Chondrocyte (in vitro differentiated cells): ENCODE results near the gene FLRT3. TPM values are rescaled to one million over a fixed set of nuclear protein-coding genes. Genes with fewer than 3 reads are reported as not detected.

Experiments
- DNase-seq: peaks from one replicate; pipeline ENCODE4 v3.0.0; 2021; ENCODE audit warnings: mixed read lengths, low spot score
- H3K27ac Mint-ChIP-seq: one replicate; pipeline ENCODE4 v1.8.0; 2021; ENCODE audit warnings: mild to moderate bottlenecking, moderate library complexity, mixed read lengths; ENCODE audit not compliant: unreplicated experiment
- H3K27me3 Mint-ChIP-seq: 2 replicates; pipeline ENCODE4 v1.8.0; 2021; ENCODE audit warnings: low read depth, mixed read lengths
- H3K36me3 Mint-ChIP-seq: 2 replicates; pipeline ENCODE4 v1.8.0; 2021; ENCODE audit warnings: low read depth, mixed read lengths
- H3K4me1 Mint-ChIP-seq: 2 replicates; pipeline ENCODE4 v1.8.0; 2021; ENCODE audit warnings: low read depth, mild to moderate bottlenecking, mixed read lengths
- H3K4me3 Mint-ChIP-seq: one replicate; pipeline ENCODE4 v1.8.0; 2021; ENCODE audit warnings: mild to moderate bottlenecking, moderate library complexity, mixed read lengths; ENCODE audit not compliant: unreplicated experiment
- H3K9me3 Mint-ChIP-seq: 2 replicates; pipeline ENCODE4 v1.8.0; 2021; ENCODE audit warnings: low read depth, mixed read lengths
- total RNA-seq: library from RNA; stranded (reverse); gene quantifications from 3 replicates; pipeline ENCODE4 v1.2.1, GENCODE V29; 2021
- TF ChIP-seq, protein P1 (sequence below): fragments of 200-600 bp; sonication (generic); IDR thresholded peaks from 2 replicates; pipeline ENCODE4 v1.5.0; 2021; ENCODE audit warnings: antibody characterized with exemption, mild to moderate bottlenecking, moderate library complexity

The FLRT3 gene
- total RNA-seq, 1 donor from 2014 or later = 1.7 TPM

DNA sequence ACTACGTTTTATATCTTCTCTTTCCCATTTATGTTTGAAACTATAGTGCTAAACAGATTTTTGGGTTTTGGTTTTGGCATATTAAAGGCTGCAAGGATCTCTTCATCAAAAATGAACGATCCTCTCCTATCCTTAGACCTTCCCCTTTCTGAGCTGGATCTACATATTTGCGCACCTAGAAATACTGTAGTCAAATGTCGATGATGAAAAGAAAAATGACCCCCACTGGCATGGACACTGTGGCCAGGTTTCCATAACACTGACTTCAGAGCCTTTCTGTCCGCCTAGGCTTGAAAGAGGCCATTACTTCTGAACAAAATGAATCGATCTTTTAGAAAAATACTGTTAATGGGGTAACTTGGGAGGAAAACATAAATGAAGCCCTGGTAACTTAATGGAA is 5.8 kb downstream of the FLRT3 start:
- no peaks in the 10 kb centered on the region for H3K9me3 Mint-ChIP-seq
- H3K36me3 Mint-ChIP-seq = no peaks in the 10 kb centered on the region
- no peak for DNase-seq
- H3K4me1 Mint-ChIP-seq = peaks cover 21% of the 10 kb centered on the region
- H3K27me3 Mint-ChIP-seq = peaks cover 10% of the 10 kb centered on the region
- H3K27ac Mint-ChIP-seq = no peak overlapping the region
- H3K4me3 Mint-ChIP-seq = no peak overlapping the region
- TF ChIP-seq, protein P1, sequence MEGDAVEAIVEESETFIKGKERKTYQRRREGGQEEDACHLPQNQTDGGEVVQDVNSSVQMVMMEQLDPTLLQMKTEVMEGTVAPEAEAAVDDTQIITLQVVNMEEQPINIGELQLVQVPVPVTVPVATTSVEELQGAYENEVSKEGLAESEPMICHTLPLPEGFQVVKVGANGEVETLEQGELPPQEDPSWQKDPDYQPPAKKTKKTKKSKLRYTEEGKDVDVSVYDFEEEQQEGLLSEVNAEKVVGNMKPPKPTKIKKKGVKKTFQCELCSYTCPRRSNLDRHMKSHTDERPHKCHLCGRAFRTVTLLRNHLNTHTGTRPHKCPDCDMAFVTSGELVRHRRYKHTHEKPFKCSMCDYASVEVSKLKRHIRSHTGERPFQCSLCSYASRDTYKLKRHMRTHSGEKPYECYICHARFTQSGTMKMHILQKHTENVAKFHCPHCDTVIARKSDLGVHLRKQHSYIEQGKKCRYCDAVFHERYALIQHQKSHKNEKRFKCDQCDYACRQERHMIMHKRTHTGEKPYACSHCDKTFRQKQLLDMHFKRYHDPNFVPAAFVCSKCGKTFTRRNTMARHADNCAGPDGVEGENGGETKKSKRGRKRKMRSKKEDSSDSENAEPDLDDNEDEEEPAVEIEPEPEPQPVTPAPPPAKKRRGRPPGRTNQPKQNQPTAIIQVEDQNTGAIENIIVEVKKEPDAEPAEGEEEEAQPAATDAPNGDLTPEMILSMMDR = no peak

DNA sequence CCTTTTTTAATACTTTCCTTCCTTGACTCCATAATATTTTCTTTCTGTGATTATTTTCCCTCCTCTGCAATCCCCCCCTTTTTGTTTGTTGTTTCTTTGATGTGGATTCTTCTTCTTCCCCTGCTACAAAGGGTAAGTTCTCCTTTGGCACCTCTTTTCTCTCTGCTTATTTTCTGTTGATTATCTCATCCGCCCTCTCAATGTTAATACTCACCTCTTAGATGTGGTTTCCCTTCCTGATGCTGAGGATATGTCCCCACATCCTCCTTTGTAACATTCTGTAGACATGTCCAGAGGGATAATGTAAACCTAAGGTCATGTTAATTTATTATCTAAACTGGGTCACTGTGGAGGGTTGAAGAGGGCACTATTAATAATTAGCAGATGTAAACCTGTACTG is 17.7 kb downstream of the FLRT3 start:
- TF ChIP-seq, protein P1 = no peak
- Mint-ChIP-seq H3K4me3 (no peak overlapping the region), H3K4me1 (no peaks in the 10 kb centered on the region), H3K27ac (no peak overlapping the region), H3K9me3 (no peaks in the 10 kb centered on the region), H3K36me3 (no peaks in the 10 kb centered on the region), H3K27me3 (no peaks in the 10 kb centered on the region)
- DNase-seq = no peak

DNA sequence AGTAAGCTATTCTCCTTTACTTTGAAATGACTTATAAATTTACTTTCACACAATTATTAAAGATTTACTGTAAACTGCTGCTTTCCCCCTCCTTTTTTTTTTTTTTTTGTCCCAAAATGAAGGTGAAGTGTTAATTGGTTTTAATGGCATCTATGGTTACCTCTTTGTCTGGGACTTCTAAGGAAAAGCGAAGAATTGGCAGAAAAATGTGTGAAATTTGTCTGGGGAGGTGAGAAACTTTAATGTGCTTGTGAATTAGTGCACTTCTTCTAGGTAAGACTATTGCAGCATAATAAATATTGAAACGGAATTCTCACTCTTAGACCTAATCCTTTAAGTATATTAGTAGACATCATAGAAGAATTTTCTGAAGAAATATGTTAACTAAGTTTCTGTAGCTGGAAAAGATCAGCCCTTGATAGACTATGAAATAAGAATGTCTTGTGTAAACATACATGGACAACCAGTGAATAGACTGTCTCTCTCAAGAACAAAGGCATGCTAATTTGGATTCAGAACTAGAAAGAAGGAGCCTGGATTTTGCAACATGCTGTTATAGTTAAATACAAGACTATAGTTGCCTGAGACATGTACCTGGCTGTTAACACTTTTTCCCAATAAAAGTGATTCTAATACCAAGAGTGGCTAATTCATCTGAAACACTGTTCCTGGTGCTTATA is 23.9 kb downstream of the FLRT3 start:
- Mint-ChIP-seq H3K4me3 (no peak overlapping the region), H3K27ac (no peak overlapping the region), H3K4me1 (no peaks in the 10 kb centered on the region), H3K27me3 (no peaks in the 10 kb centered on the region), H3K36me3 (no peaks in the 10 kb centered on the region), H3K9me3 (no peaks in the 10 kb centered on the region)
- no peak for DNase-seq
- TF ChIP-seq, protein P1 = no peak

DNA sequence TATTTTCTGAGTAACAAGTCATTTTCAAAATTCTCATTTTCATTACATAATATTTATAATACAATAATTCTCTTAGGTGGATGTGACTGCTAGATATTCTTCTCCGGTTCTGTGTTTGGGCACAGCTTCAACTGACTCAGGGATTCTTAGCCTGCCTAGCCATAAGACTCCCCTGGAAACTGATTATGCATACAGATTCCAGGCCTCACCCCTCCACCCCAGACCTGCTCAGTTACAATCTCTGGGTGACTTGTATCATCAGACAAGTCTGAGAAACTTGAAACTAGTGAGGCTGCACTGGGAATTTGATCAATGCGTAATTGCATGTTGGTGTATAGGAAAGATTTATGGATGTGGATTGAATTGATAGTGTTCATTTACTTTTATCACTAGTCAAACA is 25.4 kb downstream of the FLRT3 start:
- no peak for DNase-seq
- H3K9me3 Mint-ChIP-seq = no peaks in the 10 kb centered on the region
- no peaks in the 10 kb centered on the region for H3K4me1 Mint-ChIP-seq
- H3K36me3 Mint-ChIP-seq = no peaks in the 10 kb centered on the region
- TF ChIP-seq, protein P1 = no peak
- H3K27me3 Mint-ChIP-seq = no peaks in the 10 kb centered on the region
- no peak overlapping the region for H3K4me3 Mint-ChIP-seq
- no peak overlapping the region for H3K27ac Mint-ChIP-seq

DNA sequence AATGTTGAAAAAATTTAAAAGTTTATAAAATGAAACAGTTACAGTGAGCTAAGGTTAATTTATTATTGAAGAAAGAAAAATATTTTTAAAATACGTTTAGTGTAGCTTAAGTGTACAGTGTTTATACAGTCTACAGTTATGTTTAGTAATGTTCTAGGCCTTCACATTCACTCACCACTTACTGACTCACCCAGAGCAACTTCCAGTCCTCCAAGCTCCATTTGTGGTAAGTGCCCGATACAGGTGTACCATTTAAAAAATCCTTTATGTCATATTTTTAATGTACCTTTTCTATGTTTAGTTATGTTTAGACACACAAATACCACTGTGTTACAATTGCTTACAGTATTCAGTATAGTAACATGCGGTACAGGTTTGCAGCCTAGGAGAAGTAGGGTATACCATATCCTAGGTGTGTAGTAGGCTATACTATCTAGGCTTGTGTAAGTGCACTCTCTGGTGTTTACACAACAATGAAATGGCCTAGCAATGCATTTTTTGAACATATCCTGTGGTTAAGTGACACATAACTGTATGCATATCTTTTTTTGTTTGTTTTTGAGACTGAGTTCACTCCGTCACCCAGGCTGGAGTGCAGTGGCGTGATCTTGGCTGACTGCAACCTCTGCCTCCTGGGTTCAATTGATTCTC is 26.3 kb downstream of the FLRT3 start:
- Mint-ChIP-seq H3K4me1 (no peaks in the 10 kb centered on the region), H3K4me3 (no peak overlapping the region), H3K9me3 (no peaks in the 10 kb centered on the region), H3K36me3 (no peaks in the 10 kb centered on the region), H3K27ac (no peak overlapping the region), H3K27me3 (no peaks in the 10 kb centered on the region)
- no peak for DNase-seq
- TF ChIP-seq, protein P1 = no peak
